Right ventricle myocardium inferior (tissue), 1 donor: Measurements from ENCODE around the gene TSSK2. TPM values are rescaled to one million over a fixed set of nuclear protein-coding genes. Genes with fewer than 3 reads are reported as not detected.
"Not testable (repeated sequence)": the region's sequence is repeated elsewhere in the genome, so short reads cannot be mapped to it uniquely, and the experiment has no call there.

Source experiments
- ATAC-seq: fragments of 200-7000 bp; cut with Tn5 transposase; one replicate; pipeline ENCODE4 v1.9.1; 2020; ENCODE audit warnings: mild to moderate bottlenecking, moderate library complexity
- DNase-seq: peaks from one replicate; pipeline ENCODE4 v3.0.0; 2021; ENCODE audit errors: missing footprints
- intact Hi-C: fragments of 100-400 bp; cut with DNase I; formaldehyde crosslinking; loops from one replicate; pipeline ENCODE4 v1.11.0; 2022
- total RNA-seq: library from RNA; stranded (reverse); fragmentation: NEBNext Ultra II Directional; extraction: Animal tissue kit (Norgen Biotek cat#: 25700); gene quantifications from one replicate; pipeline ENCODE4 v1.2.1, GENCODE V29; 2021
- donor health status: DM: no; HTN: yes; CAD: no; lungs with severe emphysema.

TSSK2 gene
- total RNA-seq, 1 donor from 2014 or later: not detected

DNA sequence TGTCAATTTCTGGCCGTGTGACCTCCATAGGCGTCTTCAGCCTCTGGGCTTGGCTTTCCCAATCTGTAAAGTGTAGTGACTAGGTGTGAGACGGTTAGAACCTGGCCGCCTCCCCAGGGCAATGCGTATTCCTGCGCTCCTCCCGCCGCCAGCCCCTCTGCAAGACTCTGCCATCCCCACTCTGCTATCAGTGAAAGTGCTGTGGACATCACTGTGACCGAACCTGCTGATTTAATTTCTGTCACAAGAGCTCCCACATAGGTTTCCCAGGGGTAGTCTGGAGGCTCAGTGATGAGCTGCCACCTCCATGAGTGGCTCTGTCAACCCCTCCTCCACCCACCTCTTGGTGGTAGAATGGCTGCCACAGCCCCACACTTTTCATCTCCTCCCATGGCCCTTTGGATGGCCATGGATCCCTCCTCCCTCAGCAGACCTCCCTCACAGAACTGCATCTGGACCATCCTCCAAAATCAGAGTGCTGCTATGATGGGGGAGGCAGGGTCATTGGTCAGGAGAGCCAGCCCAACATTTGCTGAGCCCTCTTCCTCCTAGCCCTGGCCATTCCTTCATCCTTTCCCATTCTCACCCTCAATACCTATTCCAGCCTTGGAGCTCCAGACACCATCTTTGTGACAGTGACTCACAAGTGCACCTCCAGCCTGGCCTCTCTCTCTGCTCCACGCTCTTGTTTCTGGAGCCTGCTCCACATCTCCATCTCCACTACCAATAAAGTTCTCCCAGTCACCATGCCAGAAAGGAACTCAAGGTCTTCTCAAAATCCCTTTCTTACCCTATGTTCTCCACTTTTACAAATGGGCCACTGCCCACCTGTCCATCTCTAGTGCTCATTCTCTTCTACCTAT lies 20.5 kb downstream of the TSSK2 start:
- intact Hi-C loops: no loop called here
- DNase-seq (no peak), ATAC-seq (no peak)

GRCh38 chr22:19152942-19153883 lies 22.1 kb downstream of the TSSK2 start:
- ATAC-seq (no peak), DNase-seq (peak; percentile 51)
- intact Hi-C loops: no loop called here

DNA sequence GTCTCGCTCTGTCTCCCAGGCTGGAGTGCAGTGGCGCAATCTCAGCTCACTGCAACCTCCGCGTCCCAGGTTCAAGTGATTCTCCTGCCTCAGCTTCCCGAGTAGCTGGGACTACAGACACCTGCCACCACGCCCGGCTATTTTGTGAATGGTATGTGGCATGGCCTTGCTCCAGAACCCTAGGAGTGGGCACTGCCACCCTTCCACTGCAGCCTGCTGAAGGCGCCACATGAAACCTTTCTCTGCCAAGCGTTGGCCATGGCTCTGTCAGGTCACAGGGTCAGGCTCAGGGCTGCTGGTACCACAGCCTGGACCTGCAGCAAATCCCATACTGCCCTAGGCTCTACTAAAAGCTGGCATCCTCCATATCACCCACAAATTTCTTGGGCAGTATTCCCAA lies 25.0 kb downstream of the TSSK2 start:
- ATAC-seq, intact Hi-C loops: not testable (repeated sequence)
- DNase-seq: peak; percentile 55

GRCh38 chr22:19158649-19159048 lies 27.5 kb downstream of the TSSK2 start:
- intact Hi-C loops: not testable (repeated sequence)

GRCh38 chr22:19164425-19164824 lies 33.3 kb downstream of the TSSK2 start:
- DNase-seq: no peak
- ATAC-seq: no peak
- intact Hi-C loops: no loop called here

More at GRCh38 chr22:19158649-19159048, 27.5 kb downstream of the TSSK2 start:
- ATAC-seq, DNase-seq: not testable (repeated sequence)

DNA sequence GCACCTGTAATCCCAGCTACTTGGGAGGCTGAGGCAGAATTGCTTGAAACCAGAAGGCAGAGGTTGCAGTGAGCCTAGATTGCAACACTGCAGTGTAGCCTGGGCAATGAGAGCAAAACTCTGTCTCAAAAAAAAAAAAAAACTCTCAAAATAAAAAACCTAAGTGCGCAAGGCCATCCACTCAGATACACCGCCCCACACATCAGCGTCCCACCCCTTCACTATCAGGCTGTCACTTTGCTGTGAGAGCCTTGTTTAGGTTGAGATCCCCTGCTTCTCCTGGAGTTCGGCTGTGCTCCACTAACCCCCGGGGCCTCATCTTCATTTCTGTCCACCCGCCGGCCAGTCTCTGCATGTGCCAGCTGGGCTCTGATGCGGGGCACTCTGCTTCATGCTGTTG lies 35.3 kb downstream of the TSSK2 start:
- intact Hi-C loops: no loop called here

DNA sequence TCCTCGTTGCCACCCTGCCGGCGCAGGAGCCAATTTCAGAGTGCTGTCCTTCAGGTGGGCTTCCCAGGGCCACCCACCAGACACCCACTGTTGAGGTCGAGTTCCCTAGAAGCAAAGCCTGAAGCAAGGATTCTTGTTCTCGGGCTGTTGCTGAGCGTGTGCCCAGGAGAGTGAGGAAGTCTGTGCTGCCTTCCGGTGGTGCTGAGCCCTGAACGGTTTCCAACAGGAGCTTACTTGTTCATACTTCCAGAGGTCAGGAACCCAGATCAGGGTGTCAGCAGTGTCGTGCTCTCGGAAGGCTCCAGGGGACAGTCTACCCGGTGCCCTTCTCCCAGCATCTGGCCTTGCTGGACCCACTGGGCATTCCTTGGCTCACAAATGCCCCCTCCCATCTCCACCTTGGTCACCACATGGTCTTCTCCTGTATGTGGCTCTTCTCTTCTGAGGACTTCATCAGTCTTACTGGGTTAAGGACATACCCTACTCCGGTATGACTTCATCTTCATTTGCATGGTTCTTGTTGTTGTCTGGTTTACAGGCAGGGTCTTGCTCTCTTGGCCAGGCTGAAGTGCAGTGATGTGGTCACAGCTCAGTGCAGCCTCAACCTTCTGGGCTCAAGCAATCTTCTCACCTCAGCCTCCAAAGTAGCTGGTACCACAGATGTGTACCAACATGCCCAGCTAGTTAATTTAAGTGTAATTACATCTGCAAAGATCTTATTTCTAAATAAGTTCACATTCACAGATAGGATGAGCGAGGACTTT lies 36.2 kb downstream of the TSSK2 start:
- DNase-seq (no peak), ATAC-seq (no peak)
- intact Hi-C loops: no loop called here

More for the DNA sequence above, 35.3 kb downstream of the TSSK2 start:
- ATAC-seq (no peak), DNase-seq (no peak)

DNA sequence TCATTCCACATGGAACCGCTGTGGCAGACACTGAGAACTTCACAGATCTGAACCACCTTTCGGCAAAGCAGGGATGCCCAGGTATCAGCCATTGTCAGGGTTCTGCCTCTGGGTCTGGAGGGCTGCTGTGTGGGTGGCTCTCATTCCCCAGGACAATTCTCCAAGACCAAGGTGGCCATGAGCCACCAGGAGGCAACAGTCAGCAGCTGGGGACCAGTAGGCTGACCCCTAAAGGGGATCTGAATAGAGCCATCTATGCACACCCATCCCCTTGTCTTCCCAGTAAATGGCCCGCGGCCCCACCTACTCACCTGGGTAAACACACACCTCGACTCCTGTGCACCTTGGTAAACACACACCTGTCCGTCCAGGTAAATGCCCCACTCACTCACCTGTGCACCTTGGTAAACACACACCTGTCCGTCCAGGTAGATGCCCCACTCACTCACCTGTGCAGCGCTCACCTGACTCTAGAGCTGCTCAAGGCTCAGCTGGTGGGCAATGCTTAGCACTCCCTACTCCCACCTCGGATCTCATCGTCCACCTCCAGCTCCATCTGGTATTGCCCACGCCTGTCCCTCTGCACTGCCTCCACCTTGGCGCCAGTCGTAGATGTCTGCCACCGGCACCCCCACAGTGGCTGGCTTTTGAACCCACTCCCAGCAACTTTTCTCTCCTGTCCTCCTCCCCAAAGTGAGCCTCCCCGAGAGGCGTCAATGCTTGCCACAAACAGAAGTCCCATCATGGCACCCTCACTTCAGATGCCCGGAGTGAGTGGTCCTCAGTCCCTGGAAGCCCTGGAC lies 37.2 kb downstream of the TSSK2 start:
- intact Hi-C loops: no loop called here

DNA sequence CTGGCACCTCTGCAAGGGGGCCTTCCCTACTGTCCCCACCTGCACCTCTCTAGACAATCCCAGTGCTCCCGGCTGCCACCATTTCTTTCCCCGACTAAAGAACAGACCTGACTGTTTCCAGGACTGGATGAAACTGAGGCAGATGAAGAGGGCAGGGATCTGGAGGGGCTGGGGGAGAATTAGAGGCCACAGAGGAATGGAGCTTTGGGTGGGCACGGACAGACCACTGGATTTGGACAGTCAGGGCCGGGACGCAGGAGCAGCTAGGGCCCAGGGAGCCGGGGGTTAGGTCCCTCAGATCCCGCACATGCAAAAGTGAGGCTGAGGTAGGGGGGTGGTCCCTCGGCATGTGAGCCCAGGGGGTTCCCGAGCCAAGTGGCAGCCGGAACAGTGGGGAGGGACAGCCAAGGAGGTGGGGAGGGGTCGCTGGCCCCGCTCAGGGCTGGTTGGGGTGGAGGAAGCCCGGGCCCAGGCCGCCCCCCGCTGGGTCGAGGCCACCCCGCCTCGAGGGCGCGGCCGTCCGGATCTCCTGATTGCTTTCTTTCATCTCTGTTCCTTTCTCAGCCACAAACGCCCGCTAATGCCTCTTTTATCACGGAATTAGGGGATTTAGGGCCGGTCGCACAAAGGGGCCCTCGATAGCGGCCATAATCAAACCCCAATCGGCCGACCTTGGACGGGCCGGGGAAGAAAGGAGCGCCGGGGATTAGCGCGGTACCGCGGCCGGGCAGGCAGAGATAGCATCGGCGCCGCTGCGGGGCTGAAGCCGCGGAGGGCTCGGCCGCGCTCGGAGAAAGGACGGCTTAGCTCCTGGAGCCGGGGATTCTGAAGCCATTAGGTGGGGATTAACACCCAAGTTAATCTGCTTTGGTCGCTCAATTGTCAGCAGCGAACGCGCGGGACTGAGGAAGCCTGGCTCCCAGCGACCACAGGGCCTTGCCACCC lies 38.2 kb downstream of the TSSK2 start:
- no peak for ATAC-seq
- intact Hi-C loops: no loop called here
- no peak for DNase-seq

More for the DNA sequence above, 37.2 kb downstream of the TSSK2 start:
- ATAC-seq (no peak), DNase-seq (no peak)

- no peak for ATAC-seq
- DNase-seq: no peak
- intact Hi-C loops: no loop called here
Observed at GRCh38 chr22:19169947-19170318, 38.8 kb downstream of the TSSK2 start.

DNA sequence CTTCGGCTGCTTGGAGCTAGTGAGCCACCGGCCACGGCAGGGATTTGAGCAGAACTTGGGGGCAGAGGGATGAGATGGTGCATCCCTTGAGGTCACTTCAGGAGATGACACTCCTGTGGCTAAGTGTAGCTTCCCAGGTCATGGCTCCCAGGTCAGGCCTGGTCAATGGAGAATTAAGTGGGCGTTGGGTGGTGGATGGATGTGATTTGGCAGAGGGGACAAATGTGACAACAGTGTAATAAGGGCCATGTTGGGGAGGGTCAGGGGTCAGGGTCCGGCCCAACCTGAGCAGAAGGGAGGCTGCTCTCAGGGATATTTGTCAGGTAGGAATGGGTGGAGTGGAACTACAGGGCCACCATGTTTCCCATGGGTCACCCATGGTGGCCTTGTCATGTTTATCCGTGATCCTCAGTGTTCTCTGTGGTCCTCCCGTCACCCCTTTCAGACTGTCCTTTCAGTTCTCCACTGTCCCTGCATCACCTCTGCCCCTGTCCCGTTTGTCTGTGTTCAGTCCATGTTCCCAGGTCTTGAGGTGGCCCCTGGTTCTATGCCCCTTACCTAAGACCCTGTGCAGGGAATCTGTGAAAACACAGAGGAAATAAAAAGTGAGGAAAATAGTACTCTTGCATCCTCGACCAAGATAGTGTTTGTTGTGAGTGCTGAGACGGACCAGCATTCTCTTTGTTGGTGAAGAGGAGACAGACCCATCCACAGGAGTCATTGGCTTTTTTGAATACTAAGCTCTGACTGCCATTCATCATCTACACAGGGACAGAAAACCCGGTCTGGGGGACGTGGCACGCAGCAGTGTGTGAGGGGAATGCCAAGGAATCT lies 41.3 kb downstream of the TSSK2 start:
- DNase-seq: no peak
- no peak for ATAC-seq
- intact Hi-C loops: no loop called here

DNA sequence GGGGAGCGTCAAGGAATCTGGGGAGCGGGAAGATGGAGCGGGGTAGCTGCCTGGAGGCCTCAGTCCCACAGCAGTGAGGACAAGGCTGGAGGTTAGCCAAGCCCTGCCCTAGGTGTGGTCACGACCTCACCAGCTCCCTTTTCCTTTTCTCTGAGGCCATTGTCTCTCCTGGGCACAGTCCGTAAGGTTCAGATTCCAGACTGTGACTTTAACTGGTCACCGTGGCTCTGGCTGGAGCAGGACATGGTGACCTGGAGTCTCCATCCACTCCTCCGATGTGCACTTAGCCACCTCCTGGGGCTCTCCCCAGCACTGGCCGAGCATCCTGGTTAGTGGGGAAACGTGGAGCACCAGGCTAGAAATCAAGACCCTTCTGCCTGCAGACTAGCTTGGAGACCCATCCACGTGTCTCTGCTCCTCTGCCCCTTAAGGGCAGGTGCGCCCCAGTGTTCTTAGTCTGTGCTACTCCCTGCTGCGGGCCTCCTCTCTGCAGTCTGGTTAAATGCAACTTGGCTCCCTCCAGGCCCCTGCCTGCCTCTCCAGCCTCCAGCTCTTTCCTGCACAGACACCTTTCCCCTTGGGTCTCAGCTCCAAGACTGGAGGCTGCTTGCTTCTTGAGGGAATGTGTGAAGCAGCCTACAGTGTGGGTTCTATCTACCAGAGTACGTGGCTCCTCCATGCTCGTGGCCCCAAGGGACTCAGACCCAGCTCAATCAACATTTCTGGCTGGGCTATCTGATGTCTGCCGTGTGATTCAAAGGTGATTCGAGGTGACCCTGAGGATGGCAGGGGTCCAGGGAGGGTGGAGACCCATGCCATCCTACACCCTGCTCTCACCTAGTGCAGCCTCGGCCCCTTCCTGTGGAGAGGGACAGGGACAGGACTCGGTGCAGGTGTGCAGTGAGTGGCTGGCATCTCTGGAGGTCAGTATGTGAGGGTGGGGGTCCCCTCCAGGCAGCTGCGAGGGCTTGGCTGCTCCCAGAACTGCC lies 42.2 kb downstream of the TSSK2 start:
- intact Hi-C loops: no loop called here
- ATAC-seq: no peak
- DNase-seq: no peak

DNA sequence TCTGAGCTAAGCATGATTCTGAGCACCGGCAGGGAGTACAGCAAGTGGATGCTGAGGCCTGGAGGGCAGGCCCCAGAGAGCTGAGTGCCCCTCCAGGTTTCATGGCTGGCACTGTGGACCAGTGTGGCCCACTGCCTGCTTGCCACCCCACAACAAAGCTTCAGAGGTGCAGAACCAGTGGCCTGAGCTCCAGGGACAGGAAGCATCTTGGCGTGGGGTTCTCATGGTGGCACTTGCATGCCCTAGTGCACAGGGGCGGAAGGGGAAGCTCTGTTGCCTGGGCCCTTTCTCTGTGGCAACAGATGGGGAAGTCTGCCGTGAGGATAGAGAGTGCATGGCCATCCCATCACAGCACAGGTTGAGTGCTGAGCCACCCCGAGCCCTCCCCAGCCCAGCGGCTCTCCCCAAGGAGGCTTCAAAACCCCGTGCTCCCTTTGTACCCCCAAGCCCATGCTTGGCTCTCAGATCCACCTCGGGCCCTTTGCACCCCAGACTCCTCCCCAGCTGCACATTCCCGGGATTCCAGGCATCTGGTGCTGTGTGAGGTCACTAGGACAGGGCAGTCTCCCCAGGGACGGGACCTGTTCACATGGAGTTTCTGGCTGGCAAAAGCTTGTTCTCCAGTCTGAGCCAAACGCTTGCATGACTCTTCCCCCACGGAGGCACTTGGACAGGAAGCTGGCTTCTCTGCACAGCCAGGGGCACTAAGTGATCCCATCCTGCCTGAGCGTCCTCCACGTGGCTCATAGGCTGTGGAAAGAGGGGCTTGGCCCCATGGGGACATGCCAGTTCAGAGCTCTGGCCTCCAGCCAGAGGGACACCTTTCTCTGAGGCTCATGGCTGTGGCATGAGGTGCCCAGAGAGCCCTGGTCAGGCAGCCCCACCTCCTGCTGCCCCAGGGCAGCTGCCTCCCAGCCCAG lies 43.3 kb downstream of the TSSK2 start:
- DNase-seq: no peak
- ATAC-seq: no peak
- intact Hi-C loops: no loop called here

DNA sequence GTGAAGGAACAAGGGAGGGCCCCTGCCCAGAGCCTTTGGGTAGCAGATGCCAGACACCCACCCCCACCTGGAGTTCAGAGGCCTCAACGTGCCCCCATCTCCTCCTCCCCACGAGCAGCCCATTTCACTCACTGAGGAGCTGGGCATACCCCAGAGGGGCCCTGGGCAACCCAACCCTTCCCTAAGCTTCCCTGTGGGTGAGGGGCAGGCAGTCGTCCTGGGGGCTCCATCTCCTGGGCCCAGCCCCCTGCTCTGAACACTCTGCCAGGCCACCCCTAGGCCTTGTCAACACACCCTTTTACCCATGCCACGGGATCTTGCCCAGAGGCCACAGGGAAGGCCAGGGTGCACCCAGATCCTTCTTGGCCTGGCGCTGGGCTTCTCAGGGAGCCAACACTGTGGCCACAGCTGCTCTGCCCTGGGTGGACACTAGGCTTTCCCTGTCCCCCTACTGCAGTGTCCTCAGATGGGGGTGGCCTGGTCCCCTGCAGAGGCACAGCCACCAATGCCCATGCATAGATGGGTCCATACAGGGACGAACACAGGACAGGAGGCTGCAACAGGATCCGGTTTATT lies 44.0 kb downstream of the TSSK2 start:
- DNase-seq (no peak), ATAC-seq (no peak)
- intact Hi-C loops: no loop called here
